ENCODE data around the gene TSPAN8.

- TF ChIP-seq CTCF (IDR thresholded peaks at IDR 0.05) = no peak
- no peak for TF ChIP-seq POLR2A (IDR thresholded peaks at IDR 0.05)
- TF ChIP-seq POLR2AphosphoS5 (IDR thresholded peaks at IDR 0.05) = no peak
Measured at GRCh38 chr12:71164568-71165197, 6.9 kb upstream of the TSPAN8 start.

Data from prostate gland (tissue), 2 donors.